ENCODE results near the gene SH3PXD2A. TPM values are rescaled to one million over a fixed set of nuclear protein-coding genes. Genes with fewer than 3 reads are reported as not detected.

Gene SH3PXD2A
- total RNA-seq, 1 experiment from 2014 or later = 13.2 TPM

DNA sequence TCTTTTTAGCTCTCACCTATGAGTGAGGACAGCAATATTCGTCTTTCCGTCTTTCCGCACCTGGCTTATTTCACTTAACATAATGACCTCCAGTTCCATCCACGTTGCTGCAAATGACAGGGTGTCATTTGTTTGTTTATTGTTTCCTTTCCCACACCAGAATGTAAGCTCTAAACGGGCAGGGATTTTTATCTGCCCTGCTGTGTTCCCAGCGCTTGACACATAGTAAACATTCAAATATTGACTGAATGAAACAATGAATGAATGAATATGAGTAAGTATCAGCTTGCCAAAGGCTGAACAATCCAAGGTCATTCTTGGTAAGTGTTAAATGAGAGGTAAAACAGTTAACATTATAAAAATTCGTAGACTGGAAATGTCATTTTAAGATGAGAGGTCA lies 12.8 kb downstream of the SH3PXD2A start:
- H3K27ac Mint-ChIP-seq (ENCODE audit: low read depth, unreplicated experiment) = no peak overlapping the region
- BruUV-seq (replicated peaks) = no TSS peak
- H3K27me3 Mint-ChIP-seq (ENCODE audit: insufficient read depth, unreplicated experiment) = no peaks in the 10 kb centered on the region
- H3K36me3 Mint-ChIP-seq (ENCODE audit: insufficient read depth, unreplicated experiment) = peaks cover 6% of the 10 kb centered on the region
- no peaks in the 10 kb centered on the region for H3K4me1 Mint-ChIP-seq (ENCODE audit: insufficient read depth, unreplicated experiment)
- no peaks in the 10 kb centered on the region for H3K9me3 Mint-ChIP-seq (ENCODE audit: unreplicated experiment)
- TF ChIP-seq, protein P1, sequence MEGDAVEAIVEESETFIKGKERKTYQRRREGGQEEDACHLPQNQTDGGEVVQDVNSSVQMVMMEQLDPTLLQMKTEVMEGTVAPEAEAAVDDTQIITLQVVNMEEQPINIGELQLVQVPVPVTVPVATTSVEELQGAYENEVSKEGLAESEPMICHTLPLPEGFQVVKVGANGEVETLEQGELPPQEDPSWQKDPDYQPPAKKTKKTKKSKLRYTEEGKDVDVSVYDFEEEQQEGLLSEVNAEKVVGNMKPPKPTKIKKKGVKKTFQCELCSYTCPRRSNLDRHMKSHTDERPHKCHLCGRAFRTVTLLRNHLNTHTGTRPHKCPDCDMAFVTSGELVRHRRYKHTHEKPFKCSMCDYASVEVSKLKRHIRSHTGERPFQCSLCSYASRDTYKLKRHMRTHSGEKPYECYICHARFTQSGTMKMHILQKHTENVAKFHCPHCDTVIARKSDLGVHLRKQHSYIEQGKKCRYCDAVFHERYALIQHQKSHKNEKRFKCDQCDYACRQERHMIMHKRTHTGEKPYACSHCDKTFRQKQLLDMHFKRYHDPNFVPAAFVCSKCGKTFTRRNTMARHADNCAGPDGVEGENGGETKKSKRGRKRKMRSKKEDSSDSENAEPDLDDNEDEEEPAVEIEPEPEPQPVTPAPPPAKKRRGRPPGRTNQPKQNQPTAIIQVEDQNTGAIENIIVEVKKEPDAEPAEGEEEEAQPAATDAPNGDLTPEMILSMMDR (IDR thresholded peaks at IDR 0.05; ENCODE audit: unreplicated experiment) = no peak
- H3K4me3 Mint-ChIP-seq (ENCODE audit: unreplicated experiment) = no peak overlapping the region
- intact Hi-C loops (cut with micrococcal nuclease) = no loop called here
- ChIA-PET CTCF (interaction anchor here (1.2 to 2.0 kb wide), 4 partner anchors 11 to 157 kb away, joined by 3 to 13 read pairs (median 6); no protein-coding TSS in a partner anchor), POLR2A (no interaction called here)
- no peak for DNase-seq (ENCODE audit: unreplicated experiment)

- no TSS peak for BruUV-seq (replicated peaks)
- Mint-ChIP-seq H3K27me3 (ENCODE audit: insufficient read depth, unreplicated experiment) (no peaks in the 10 kb centered on the region), H3K27ac (ENCODE audit: low read depth, unreplicated experiment) (no peak overlapping the region), H3K36me3 (ENCODE audit: insufficient read depth, unreplicated experiment) (peaks cover under 1% of the 10 kb centered on the region), H3K4me1 (ENCODE audit: insufficient read depth, unreplicated experiment) (peaks cover under 1% of the 10 kb centered on the region), H3K4me3 (ENCODE audit: unreplicated experiment) (no peak overlapping the region), H3K9me3 (ENCODE audit: unreplicated experiment) (no peaks in the 10 kb centered on the region)
- intact Hi-C loops (cut with micrococcal nuclease) = no loop called here
- no peak for DNase-seq (ENCODE audit: unreplicated experiment)
- ChIA-PET POLR2A (no interaction called here), CTCF (no interaction called here)
- TF ChIP-seq, protein P1 (IDR thresholded peaks at IDR 0.05; ENCODE audit: unreplicated experiment) = no peak
Observed at GRCh38 chr10:103841519-103841918, 13.9 kb downstream of the SH3PXD2A start.

DNA sequence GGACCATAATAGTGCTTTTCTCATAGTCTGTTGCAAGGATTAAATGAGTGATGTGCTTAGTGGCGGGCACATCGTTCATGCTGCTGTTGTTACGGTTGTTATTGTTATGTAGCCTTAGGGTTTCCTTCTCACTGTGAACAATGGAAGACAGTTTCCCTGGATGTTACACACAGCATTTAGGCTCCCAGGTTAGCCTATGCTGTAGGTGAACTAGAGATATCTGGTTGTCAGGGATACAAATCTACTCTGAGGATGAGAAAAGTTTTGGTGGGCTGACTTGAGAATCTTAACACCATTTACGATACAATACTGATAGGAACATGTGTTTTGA lies 14.7 kb downstream of the SH3PXD2A start:
- CTCF ChIA-PET = interaction anchor here (0.6 to 1.1 kb wide), 2 partner anchors 45 to 155 kb away, joined by 3 read pairs; no protein-coding TSS in a partner anchor
- Mint-ChIP-seq H3K27ac (ENCODE audit: low read depth, unreplicated experiment) (no peak overlapping the region), H3K9me3 (ENCODE audit: unreplicated experiment) (no peaks in the 10 kb centered on the region), H3K36me3 (ENCODE audit: insufficient read depth, unreplicated experiment) (no peaks in the 10 kb centered on the region), H3K4me1 (ENCODE audit: insufficient read depth, unreplicated experiment) (peaks cover 6% of the 10 kb centered on the region), H3K4me3 (ENCODE audit: unreplicated experiment) (no peak overlapping the region), H3K27me3 (ENCODE audit: insufficient read depth, unreplicated experiment) (no peaks in the 10 kb centered on the region)
- no TSS peak for BruUV-seq (replicated peaks)
- POLR2A ChIA-PET = no interaction called here
- intact Hi-C loops (cut with micrococcal nuclease) = no loop called here
- TF ChIP-seq, protein P1 (IDR thresholded peaks at IDR 0.05; ENCODE audit: unreplicated experiment) = no peak
- DNase-seq (ENCODE audit: unreplicated experiment) = no peak

- CTCF ChIA-PET = interaction anchor here (0.6 to 2.2 kb wide), 5 partner anchors 8 to 154 kb away, joined by 3 to 7 read pairs (median 4); no protein-coding TSS in a partner anchor
- H3K27ac Mint-ChIP-seq (ENCODE audit: low read depth, unreplicated experiment) = no peak overlapping the region
Observed at GRCh38 chr10:103839872-103840739, 15.3 kb downstream of the SH3PXD2A start.

More at GRCh38 chr10:103839872-103840739, 15.3 kb downstream of the SH3PXD2A start:
- H3K4me1 Mint-ChIP-seq (ENCODE audit: insufficient read depth, unreplicated experiment) = peaks cover 6% of the 10 kb centered on the region
- no peak overlapping the region for H3K4me3 Mint-ChIP-seq (ENCODE audit: unreplicated experiment)
- BruUV-seq (replicated peaks) = no TSS peak
- H3K27me3 Mint-ChIP-seq (ENCODE audit: insufficient read depth, unreplicated experiment) = no peaks in the 10 kb centered on the region
- TF ChIP-seq, protein P1 (IDR thresholded peaks at IDR 0.05; ENCODE audit: unreplicated experiment) = no peak
- no peak for DNase-seq (ENCODE audit: unreplicated experiment)
- intact Hi-C loops (cut with micrococcal nuclease) = no loop called here
- no peaks in the 10 kb centered on the region for H3K9me3 Mint-ChIP-seq (ENCODE audit: unreplicated experiment)
- POLR2A ChIA-PET = no interaction called here
- H3K36me3 Mint-ChIP-seq (ENCODE audit: insufficient read depth, unreplicated experiment) = no peaks in the 10 kb centered on the region

All from MCF 10A (cell line).